IMR-90 (cell line): ENCODE data around the gene ANO1. TPM values are rescaled to one million over a fixed set of nuclear protein-coding genes. Genes with fewer than 3 reads are reported as not detected.
"Not testable (repeated sequence)": the region's sequence is repeated elsewhere in the genome, so short reads cannot be mapped to it uniquely, and the experiment has no call there.

ENCODE experiments used
- ATAC-seq: fragments of 200-7000 bp; cut with Tn5 transposase; 2 replicates; pipeline ENCODE4 v1.9.1; 2020; ENCODE audit warnings: low read depth, mild to moderate bottlenecking, moderate library complexity
- BruUV-seq: library from RNA; stranded (reverse); fragments of 400-500 nt; replicated peaks from 2 replicates; lab custom pipeline; 2021; lab: Mats Ljungman, UMichigan
- CTCF ChIA-PET: fragments of 300-600 bp; formaldehyde crosslinking; extraction: SDS; loops from one replicate; lab custom pipeline; 2021; ENCODE audit warnings: antibody characterized with exemption; lab: Yijun Ruan, JAX
- POLR2A ChIA-PET: fragments of 300-600 bp; sonication (Branson Sonifier 250); formaldehyde crosslinking; loops from one replicate; lab custom pipeline; 2022; ENCODE audit warnings: antibody characterized with exemption; ENCODE audit not compliant: unreplicated experiment; lab: Charles Lee
- DNase-seq: peaks from one replicate; pipeline ENCODE4 v3.0.0; 2013
- H2AFZ ChIP-seq: replicated peaks from 2 replicates; pipeline ENCODE3; 2013; ENCODE audit warnings: low read length, mild to moderate bottlenecking; ENCODE audit not compliant: poor library complexity
- H2AK5ac ChIP-seq: 2 replicates; pipeline ENCODE4 v1.6.1; 2013; ENCODE audit warnings: low read depth, low read length, inconsistent platforms
- H2AK9ac ChIP-seq: replicated peaks from 2 replicates; pipeline ENCODE3; 2013; ENCODE audit warnings: mild to moderate bottlenecking, low read depth, low read length, moderate library complexity; ENCODE audit not compliant: poor library complexity
- H2BK120ac ChIP-seq: 2 replicates; pipeline ENCODE4 v1.6.1; 2013; ENCODE audit warnings: low read depth, low read length, inconsistent platforms
- H2BK15ac ChIP-seq: 3 replicates; pipeline ENCODE4 v1.6.1; 2013; ENCODE audit warnings: low read depth, low read length, inconsistent platforms
- H2BK20ac ChIP-seq: 2 replicates; pipeline ENCODE4 v1.6.1; 2013; ENCODE audit warnings: low read depth, mild to moderate bottlenecking, inconsistent platforms, low read length, moderate library complexity
- H2BK5ac ChIP-seq: 2 replicates; pipeline ENCODE4 v1.6.1; 2013; ENCODE audit warnings: mild to moderate bottlenecking, low read depth, low read length, inconsistent platforms; ENCODE audit not compliant: poor library complexity, severe bottlenecking
- H3K14ac ChIP-seq: replicated peaks from 2 replicates; pipeline ENCODE4 v1.6.1; 2013; ENCODE audit warnings: low read depth, low read length, inconsistent platforms
- H3K18ac ChIP-seq: 2 replicates; pipeline ENCODE4 v1.6.1; 2013; ENCODE audit warnings: low read depth, low read length, control low read depth
- H3K23ac ChIP-seq: 2 replicates; pipeline ENCODE4 v1.6.1; 2013; ENCODE audit warnings: low read depth, low read length, inconsistent platforms
- H3K27ac ChIP-seq: 2 replicates; pipeline ENCODE4 v1.5.1; 2013; ENCODE audit warnings: mild to moderate bottlenecking, control low read depth, low read length; ENCODE audit not compliant: insufficient read depth
- H3K27me3 ChIP-seq: 2 replicates; pipeline ENCODE4 v1.6.1; 2013; ENCODE audit warnings: low read length; ENCODE audit not compliant: control insufficient read depth, insufficient read depth
- H3K36me3 ChIP-seq: 2 replicates; pipeline ENCODE4 v1.6.1; 2013; ENCODE audit warnings: low read length, mixed read lengths; ENCODE audit not compliant: control insufficient read depth, insufficient read depth
- H3K4ac ChIP-seq: 2 replicates; pipeline ENCODE4 v1.6.1; 2013; ENCODE audit warnings: low read depth, low read length, inconsistent platforms
- H3K4me1 ChIP-seq: 2 replicates; pipeline ENCODE4 v1.6.1; 2013; ENCODE audit warnings: low read length, mixed read lengths; ENCODE audit not compliant: control insufficient read depth, insufficient read depth
- H3K4me2 ChIP-seq: 2 replicates; pipeline ENCODE4 v1.6.1; 2013; ENCODE audit warnings: low read depth, mild to moderate bottlenecking, control low read depth, low read length, moderate library complexity
- H3K4me3 ChIP-seq: 2 replicates; pipeline ENCODE4 v1.5.1; 2013; ENCODE audit warnings: low read depth, mild to moderate bottlenecking, control low read depth, low read length, moderate library complexity; ENCODE audit not compliant: insufficient read depth
- H3K56ac ChIP-seq: 2 replicates; pipeline ENCODE4 v1.6.1; 2013; ENCODE audit warnings: low read length, inconsistent platforms; ENCODE audit not compliant: insufficient read depth; ENCODE audit errors: extremely low read depth
- H3K79me1 ChIP-seq, 2 experiments: 2 replicates each; pipeline ENCODE4 v1.6.1; 2013; ENCODE audit warnings: low read length in 2 of 2, inconsistent platforms in 1 of 2, low read depth in 1 of 2
- H3K9ac ChIP-seq: 2 replicates; pipeline ENCODE4 v1.6.1; 2013; ENCODE audit warnings: low read depth, low read length, control low read depth
- H3K9me1 ChIP-seq: 2 replicates; pipeline ENCODE4 v1.6.1; 2013; ENCODE audit warnings: low read length, inconsistent platforms; ENCODE audit not compliant: insufficient read depth
- H3K9me3 ChIP-seq: 2 replicates; pipeline ENCODE4 v1.6.1; 2013; ENCODE audit warnings: low read length; ENCODE audit not compliant: control insufficient read depth, insufficient read depth
- H4K20me1 ChIP-seq: 2 replicates; pipeline ENCODE4 v1.6.1; 2013; ENCODE audit warnings: low read length, inconsistent platforms; ENCODE audit not compliant: insufficient read depth
- H4K5ac ChIP-seq: 2 replicates; pipeline ENCODE4 v1.6.1; 2013; ENCODE audit warnings: mild to moderate bottlenecking, low read depth, low read length, control low read depth
- H4K8ac ChIP-seq, 2 experiments: 2 replicates each; pipeline ENCODE4 v1.6.1; 2013; ENCODE audit warnings: low read depth in 2 of 2, low read length in 2 of 2, control low read depth in 1 of 2, inconsistent platforms in 1 of 2
- H4K91ac ChIP-seq: 2 replicates; pipeline ENCODE4 v1.6.1; 2013; ENCODE audit warnings: low read depth, low read length, inconsistent platforms; ENCODE audit not compliant: insufficient read depth
- WGBS, 2 experiments: methylation state at CpG; one replicate each; pipeline versions ENCODE4 v1.1.5 to v1.1.7; 2013; ENCODE audit warnings: missing lambda C conversion rate in 2 of 2; ENCODE audit not compliant: insufficient read length in 1 of 2; ENCODE audit errors: extremely low coverage in 2 of 2; 5-methylcytosine and 5-hydroxymethylcytosine counted together
- dilution Hi-C: fragments of 300-500 bp; cut with HindIII; formaldehyde crosslinking; loops from one replicate; pipeline ENCODE4 v1.14.3; 2018; ENCODE audit warnings: low sequenced_read_pairs; ENCODE audit not compliant: unreplicated experiment
- in situ Hi-C: fragments of 300-500 bp; cut with MboI; formaldehyde crosslinking; loops from 3 replicates; pipeline ENCODE4 v1.14.3; 2019; ENCODE audit warnings: low sequenced_read_pairs, inconsistent platforms, mixed read lengths
- intact Hi-C: fragments of 100-400 bp; cut with micrococcal nuclease; formaldehyde crosslinking; loops from 2 replicates; pipeline ENCODE4 v1.10.0; 2022
- polyA plus RNA-seq, 3 experiments: library from polyadenylated mRNA; depleted of rRNA; stranded (reverse); fragments of >200 nt; gene quantifications; 2 replicates each; pipeline ENCODE4 v1.2.3, GENCODE V29; 2012; ENCODE audit warnings: low replicate concordance in 1 of 3
- total RNA-seq: library from RNA; depleted of rRNA; stranded (reverse); fragments of >200 nt; gene quantifications from 2 replicates; pipeline ENCODE4 v1.2.3, GENCODE V29; 2012

ANO1 gene
- total and polyA plus RNA-seq, 2 of the 4 experiments (the other 2 are of a cell fraction): 4.1 to 10.7 TPM

DNA sequence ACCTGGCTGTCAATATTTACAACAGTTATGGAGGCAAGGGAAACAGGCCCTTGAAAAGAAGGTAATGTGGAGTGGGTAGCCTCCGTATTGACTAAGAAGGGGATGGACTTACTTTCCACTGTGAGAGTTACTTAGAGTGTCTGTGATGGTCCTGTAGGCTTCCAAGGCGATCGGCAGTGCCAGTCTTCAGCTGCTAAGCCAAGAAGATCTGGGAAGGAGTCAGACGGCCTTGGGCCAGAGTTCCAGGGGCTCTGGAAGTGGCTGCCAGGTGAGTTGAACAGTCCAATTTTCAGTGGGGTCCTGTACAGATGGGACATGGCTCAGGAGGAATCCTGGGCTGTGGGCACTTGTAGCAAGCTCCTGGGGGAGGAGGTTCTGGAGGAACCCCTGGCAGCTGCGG is 139.3 kb downstream of the ANO1 start:
- H2BK20ac ChIP-seq, H2BK5ac ChIP-seq, H3K27me3 ChIP-seq, DNase-seq, H3K9me3 ChIP-seq, H3K27ac ChIP-seq, H3K9me1 ChIP-seq, POLR2A ChIA-PET, H3K4me3 ChIP-seq, H3K9ac ChIP-seq, H2BK120ac ChIP-seq, CTCF ChIA-PET, H3K14ac ChIP-seq, H2BK15ac ChIP-seq, H3K56ac ChIP-seq, H4K91ac ChIP-seq, H2AFZ ChIP-seq, H3K18ac ChIP-seq, H3K4ac ChIP-seq, BruUV-seq, intact Hi-C loops, H3K79me1 ChIP-seq, H4K8ac ChIP-seq, H3K23ac ChIP-seq, H4K5ac ChIP-seq, H3K4me2 ChIP-seq, in situ Hi-C loops, dilution Hi-C loops, H3K36me3 ChIP-seq, H2AK5ac ChIP-seq, ATAC-seq, H2AK9ac ChIP-seq, H4K20me1 ChIP-seq, H3K4me1 ChIP-seq: not testable (repeated sequence)
- no CpG with 5 or more reads among the region's 5 CpGs for WGBS, 2 experiments

DNA sequence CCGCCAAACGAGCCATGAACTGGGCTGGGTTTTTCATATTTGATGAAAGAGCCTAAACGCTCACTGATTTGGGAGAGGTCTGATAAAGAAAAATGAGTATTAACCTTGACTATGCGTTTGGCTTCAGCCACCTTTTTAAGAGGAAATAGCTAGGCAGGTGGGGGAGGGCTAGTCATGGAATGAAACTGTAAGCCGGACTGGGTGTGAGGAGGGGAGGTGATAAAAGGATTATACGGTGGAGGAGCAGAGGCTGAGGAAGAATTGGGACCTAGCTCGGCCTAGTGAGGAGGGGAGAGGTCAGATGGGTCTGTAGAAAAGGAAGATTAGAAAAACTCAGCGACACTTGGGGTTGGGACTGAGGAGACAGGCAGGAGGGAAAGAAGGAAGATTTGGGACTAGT is 140.0 kb downstream of the ANO1 start:
- H4K8ac ChIP-seq, H3K36me3 ChIP-seq, H3K9me3 ChIP-seq, H4K5ac ChIP-seq, H2BK20ac ChIP-seq, H3K9me1 ChIP-seq, ATAC-seq, in situ Hi-C loops, H3K79me1 ChIP-seq, dilution Hi-C loops, H3K9ac ChIP-seq, BruUV-seq, H2AK9ac ChIP-seq, POLR2A ChIA-PET, H2BK120ac ChIP-seq, H3K4me1 ChIP-seq, H2AK5ac ChIP-seq, H3K4me3 ChIP-seq, H3K27ac ChIP-seq, DNase-seq, H4K91ac ChIP-seq, H2BK5ac ChIP-seq, H3K4me2 ChIP-seq, intact Hi-C loops, H2BK15ac ChIP-seq, H3K4ac ChIP-seq, H3K56ac ChIP-seq, H3K18ac ChIP-seq, H3K23ac ChIP-seq, H3K14ac ChIP-seq, CTCF ChIA-PET, H4K20me1 ChIP-seq, H2AFZ ChIP-seq: not testable (repeated sequence)
- 26% methylated on average over 3 of the region's 8 CpGs; no CpG with 5 or more reads in 1 of the 2 experiments for WGBS, 2 experiments
- H3K27me3 ChIP-seq: peaks cover 11% of the 10 kb centered on the region
